AG04450 (cell line): ENCODE measurements around the gene UBE2H. TPM values are rescaled to one million over a fixed set of nuclear protein-coding genes. Genes with fewer than 3 reads are reported as not detected.
A peak's percentile ranks its signal among the peaks of the same experiment; 100 is the strongest.
"Not testable (repeated sequence)": the region's sequence is repeated elsewhere in the genome, so short reads cannot be mapped to it uniquely, and the experiment has no call there.

Experiments used
- CTCF ChIA-PET: fragments of 300-600, 350-600 bp; formaldehyde crosslinking; extraction: SDS; loops from one replicate; lab custom pipeline; 2022; ENCODE audit warnings: antibody characterized with exemption, inconsistent platforms; lab: Charles Lee
- POLR2A ChIA-PET: fragments of 350-600 bp; formaldehyde crosslinking; extraction: SDS; loops from one replicate; lab custom pipeline; 2021; ENCODE audit warnings: antibody characterized with exemption, inconsistent platforms; lab: Yijun Ruan, JAX
- DNase-seq: peaks from one replicate; pipeline ENCODE4 v3.0.0-alpha.2; 2011; ENCODE audit warnings: low read depth, low spot score
- H3K27ac ChIP-seq: one replicate; pipeline ENCODE4 v1.5.1; 2012; ENCODE audit warnings: low read depth, low read length, control low read depth
- H3K27me3 ChIP-seq: one replicate; pipeline ENCODE4 v1.6.0; 2012; ENCODE audit warnings: low read length; ENCODE audit not compliant: control insufficient read depth, insufficient read depth
- H3K4me3 ChIP-seq: 2 replicates; pipeline ENCODE4 v1.5.1; 2011; ENCODE audit warnings: mild to moderate bottlenecking, low read depth, low read length, control low read depth
- H3K9me3 ChIP-seq: 2 replicates; pipeline ENCODE4 v1.5.1; 2012; ENCODE audit warnings: low read length; ENCODE audit not compliant: control insufficient read depth, insufficient read depth
- CTCF ChIP-seq: IDR thresholded peaks from 2 replicates; pipeline ENCODE4 v1.5.1; 2011; ENCODE audit warnings: low read depth, low read length, control low read depth, inconsistent platforms
- polyA plus RNA-seq: library from polyadenylated mRNA; depleted of rRNA; stranded (reverse); fragments of >200 nt; gene quantifications from 2 replicates; pipeline ENCODE4 v1.2.3, GENCODE V29; 2011

UBE2H gene
- polyA plus RNA-seq, 1 experiment, result 180 TPM

GRCh38 chr7:129970816-129971215, 18.1 kb upstream of the UBE2H start:
- no peak for TF ChIP-seq CTCF
- no peaks in the 10 kb centered on the region for H3K9me3 ChIP-seq
- no peak overlapping the region for H3K4me3 ChIP-seq
- H3K27me3 ChIP-seq, result no peaks in the 10 kb centered on the region
- CTCF ChIA-PET, result interaction anchor here (1.2 kb wide), 1 partner anchor 140 kb away, joined by 3 read pairs; no protein-coding TSS in a partner anchor
- POLR2A ChIA-PET, result no interaction called here
- peak overlapping the region; percentile 96 for H3K27ac ChIP-seq
- no peak for DNase-seq

GRCh38 chr7:129969881-129970446, 17.2 kb upstream of the UBE2H start:
- Histone ChIP-seq H3K9me3 (no peaks in the 10 kb centered on the region), H3K4me3 (no peak overlapping the region; the same call in 1 of the 2 replicates), H3K27ac (peak overlapping the region; percentile 96), H3K27me3 (no peaks in the 10 kb centered on the region)
- TF ChIP-seq CTCF, result no peak
- peak; percentile 36 for DNase-seq
- ChIA-PET POLR2A (interaction anchor here (0.7 to 1.2 kb wide), 5 partner anchors 11 to 145 kb away, joined by 3 to 12 read pairs (median 3); no protein-coding TSS in a partner anchor), CTCF (interaction anchor here (0.6 to 1.2 kb wide), 2 partner anchors 140 to 354 kb away, joined by 3 read pairs; no protein-coding TSS in a partner anchor)

GRCh38 chr7:129968592-129969383, 16.0 kb upstream of the UBE2H start:
- Histone ChIP-seq H3K9me3 (no peaks in the 10 kb centered on the region), H3K4me3 (no peak overlapping the region), H3K27me3 (no peaks in the 10 kb centered on the region), H3K27ac (no peak overlapping the region)
- TF ChIP-seq CTCF, result no peak
- ChIA-PET POLR2A (no interaction called here), CTCF (interaction anchor here (1.1 kb wide), 1 partner anchor 139 kb away, joined by 3 read pairs; no protein-coding TSS in a partner anchor)
- no peak for DNase-seq

GRCh38 chr7:129960204-129960475, 7.4 kb upstream of the UBE2H start:
- H3K27me3 ChIP-seq, H3K27ac ChIP-seq, POLR2A ChIA-PET, H3K9me3 ChIP-seq, DNase-seq, CTCF ChIA-PET, H3K4me3 ChIP-seq: not testable (repeated sequence)

GRCh38 chr7:129959471-129960203, 6.9 kb upstream of the UBE2H start:
- Histone ChIP-seq H3K9me3 (no peaks in the 10 kb centered on the region), H3K4me3 (no peak overlapping the region), H3K27ac (peak overlapping the region; percentile 91), H3K27me3 (no peaks in the 10 kb centered on the region)
- DNase-seq, result no peak
- CTCF ChIA-PET, result interaction anchor here (0.8 to 1.2 kb wide), 2 partner anchors 44 to 130 kb away, joined by 3 to 4 read pairs; no protein-coding TSS in a partner anchor
- TF ChIP-seq CTCF, result no peak
- POLR2A ChIA-PET, result interaction anchor here (1.2 to 1.4 kb wide), 2 partner anchors 11 to 50 kb away, joined by 3 to 14 read pairs; no protein-coding TSS in a partner anchor
